Measurements from ENCODE around the gene ITCH.

ITCH gene

DNA sequence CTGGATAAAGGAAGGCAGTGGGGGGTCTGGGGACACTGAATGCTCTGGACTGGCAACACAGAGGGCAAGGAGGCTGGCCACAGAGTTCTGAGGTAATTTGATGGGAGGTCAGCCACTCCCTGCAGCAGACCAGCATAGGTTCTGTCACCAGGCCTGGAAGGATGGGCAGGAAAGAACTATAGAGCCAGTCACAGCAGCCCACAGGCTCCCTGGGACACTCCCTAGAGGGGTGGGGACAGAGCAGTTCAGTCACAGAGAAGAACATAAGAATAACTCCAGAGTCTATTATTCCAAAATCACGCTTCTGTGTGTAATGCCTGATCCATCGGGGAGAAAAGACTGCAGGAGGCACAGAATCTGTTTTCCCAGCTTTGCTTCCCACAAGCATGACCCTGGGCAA, 172.8 kb downstream of the ITCH start:
- no peak for DNase-seq

DNA sequence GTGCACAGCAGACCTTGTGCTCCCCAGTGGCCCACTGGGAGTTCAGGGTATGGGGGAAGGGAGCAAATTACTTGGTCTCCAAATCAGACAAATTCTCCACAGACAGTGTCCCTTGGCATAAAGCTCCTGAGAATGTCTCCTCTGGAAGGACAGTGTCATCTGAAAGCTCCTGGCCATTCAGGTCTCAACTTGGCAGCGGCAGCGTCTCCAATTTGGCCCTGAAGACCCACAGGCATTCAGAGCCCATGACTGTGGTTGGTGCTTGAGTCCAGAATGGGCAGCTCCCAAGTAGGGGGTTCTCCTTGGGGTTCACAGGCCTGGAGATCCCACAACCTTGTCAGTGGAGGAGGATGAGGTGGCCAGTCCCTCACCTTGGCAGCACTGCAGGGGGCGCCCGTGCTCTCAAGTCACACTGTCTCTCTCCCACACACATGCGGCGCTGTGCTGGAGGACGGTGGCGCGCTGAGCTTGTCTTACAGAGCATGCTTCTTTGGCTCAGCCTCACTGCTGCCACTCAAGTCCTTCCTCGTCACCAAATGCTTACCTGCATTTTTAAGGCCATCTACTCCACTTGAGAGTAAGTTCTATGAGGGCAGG, 173.8 kb downstream of the ITCH start:
- DNase-seq = peak; percentile 57

DNA sequence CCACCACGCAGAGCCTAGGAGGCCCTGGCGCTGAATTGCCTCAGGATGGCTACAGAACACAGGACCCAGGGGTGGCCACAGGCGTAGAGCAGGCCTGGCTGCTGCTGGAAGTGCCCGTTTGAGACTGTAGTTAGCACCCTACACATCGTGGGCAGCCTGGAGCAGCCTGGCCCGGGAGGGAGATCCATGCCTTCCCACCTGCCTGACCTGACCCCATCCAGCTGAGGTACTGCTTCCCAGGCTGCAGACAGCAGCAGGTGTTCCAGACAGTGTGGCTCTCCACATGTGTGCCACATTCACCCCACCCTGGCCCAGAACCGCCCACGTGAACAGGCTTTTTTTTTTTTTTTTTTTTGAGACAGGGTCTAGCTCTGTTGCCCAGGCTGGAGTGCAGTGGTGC, 174.6 kb downstream of the ITCH start:
- DNase-seq = no peak

- DNase-seq = peak; percentile 65
Observed at GRCh38 chr20:34538671-34539123, 175.6 kb downstream of the ITCH start.

GRCh38 chr20:34539756-34540155, 176.7 kb downstream of the ITCH start:
- DNase-seq = no peak

DNA sequence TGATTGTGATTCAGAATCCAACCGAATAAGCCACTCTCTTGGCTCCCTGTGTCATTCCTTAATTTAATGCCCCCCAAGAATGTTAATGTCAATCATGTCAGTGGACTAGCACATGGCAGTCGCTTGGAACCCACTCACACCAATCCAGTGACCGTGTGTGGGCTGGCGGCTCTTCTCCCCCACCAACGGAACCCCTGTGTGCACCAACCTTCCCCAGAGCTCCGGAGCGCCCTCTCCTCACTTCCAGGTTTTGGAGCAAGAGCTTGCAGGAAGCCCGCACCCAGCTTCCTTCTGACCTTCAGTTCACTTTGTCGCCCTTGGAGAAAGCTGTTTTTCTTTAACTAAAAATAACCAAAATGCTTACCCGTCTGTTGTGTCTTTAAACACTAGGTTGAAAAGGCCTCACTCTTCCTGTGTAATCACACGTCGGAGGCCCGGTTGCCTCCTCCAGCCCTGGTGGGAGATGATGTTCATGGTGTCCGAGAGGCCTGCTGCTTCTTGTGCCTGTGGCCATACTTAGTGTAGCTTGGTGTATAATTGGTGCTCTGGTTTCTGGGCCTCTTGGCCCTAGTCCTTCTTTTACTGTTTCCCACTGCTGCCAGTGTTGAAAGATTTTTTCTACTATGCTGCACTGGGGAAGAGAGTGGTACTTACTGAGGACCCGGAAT, 177.7 kb downstream of the ITCH start:
- DNase-seq = no peak

DNA sequence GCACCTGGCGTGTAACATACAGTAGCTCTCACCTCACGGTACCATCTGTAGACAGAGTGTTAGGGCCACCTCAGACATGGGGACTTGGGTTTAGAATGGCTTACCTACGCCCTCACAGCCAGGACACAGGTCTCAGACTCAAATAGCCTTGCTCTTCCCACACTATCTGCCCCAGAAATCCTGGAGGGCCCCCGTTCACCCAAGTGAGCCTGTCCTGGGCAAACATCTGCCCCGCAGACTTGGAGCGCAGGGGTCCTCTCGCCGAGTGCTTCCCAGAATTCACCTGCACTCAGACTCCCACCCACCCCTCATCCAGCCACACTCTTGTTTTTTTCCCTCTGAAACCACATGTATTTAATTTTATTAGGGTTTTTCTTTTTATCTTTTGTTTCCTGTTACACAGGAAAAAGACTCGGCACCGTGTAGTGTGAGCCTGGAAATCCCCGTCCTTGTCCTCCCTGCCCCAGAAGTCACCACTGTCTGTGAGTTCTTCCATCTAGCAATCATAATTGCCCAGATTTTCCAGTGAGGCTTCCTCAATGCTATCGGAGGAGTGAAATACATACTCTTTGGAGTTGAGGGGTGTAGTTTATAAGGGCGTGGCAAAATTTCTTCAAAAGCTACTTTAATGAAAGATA, 178.3 kb downstream of the ITCH start:
- peak; percentile 40 for DNase-seq

- DNase-seq = no peak
Observed at GRCh38 chr20:34541917-34542316, 178.8 kb downstream of the ITCH start.

GRCh38 chr20:34542439-34542838, 179.4 kb downstream of the ITCH start:
- no peak for DNase-seq

DNA sequence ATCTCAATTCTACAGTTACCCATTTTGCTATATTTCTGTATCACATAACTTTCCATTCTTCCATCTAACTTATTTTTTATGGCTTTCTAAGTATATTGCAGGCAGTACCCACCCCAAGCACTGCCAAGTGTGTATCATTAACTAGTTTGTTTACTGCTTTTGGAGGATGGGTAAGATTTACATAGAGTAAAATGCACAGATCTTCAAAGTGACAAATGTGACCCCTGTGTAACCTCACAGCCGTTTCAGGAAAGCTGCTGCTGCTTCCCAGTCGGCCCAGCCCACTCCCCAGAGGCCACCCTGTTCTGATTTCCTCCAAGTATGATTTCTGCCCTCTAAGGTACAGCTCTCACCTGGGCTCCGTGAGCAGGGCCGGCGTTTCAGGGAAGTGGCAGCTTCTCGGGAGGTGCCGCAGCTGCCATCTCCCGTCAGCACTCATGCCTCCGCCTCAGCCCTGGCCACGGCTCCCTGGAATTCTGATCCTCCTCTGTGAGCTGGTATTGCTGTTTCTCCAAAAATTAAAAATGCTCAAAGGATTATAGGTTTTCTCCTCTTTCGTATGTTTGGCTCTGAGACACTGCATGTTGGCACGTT, 180.5 kb downstream of the ITCH start:
- DNase-seq = no peak

GRCh38 chr20:34544109-34544796, 181.2 kb downstream of the ITCH start:
- DNase-seq = peak; percentile 12

GRCh38 chr20:34546751-34547181, 183.7 kb downstream of the ITCH start:
- DNase-seq = no peak

DNA sequence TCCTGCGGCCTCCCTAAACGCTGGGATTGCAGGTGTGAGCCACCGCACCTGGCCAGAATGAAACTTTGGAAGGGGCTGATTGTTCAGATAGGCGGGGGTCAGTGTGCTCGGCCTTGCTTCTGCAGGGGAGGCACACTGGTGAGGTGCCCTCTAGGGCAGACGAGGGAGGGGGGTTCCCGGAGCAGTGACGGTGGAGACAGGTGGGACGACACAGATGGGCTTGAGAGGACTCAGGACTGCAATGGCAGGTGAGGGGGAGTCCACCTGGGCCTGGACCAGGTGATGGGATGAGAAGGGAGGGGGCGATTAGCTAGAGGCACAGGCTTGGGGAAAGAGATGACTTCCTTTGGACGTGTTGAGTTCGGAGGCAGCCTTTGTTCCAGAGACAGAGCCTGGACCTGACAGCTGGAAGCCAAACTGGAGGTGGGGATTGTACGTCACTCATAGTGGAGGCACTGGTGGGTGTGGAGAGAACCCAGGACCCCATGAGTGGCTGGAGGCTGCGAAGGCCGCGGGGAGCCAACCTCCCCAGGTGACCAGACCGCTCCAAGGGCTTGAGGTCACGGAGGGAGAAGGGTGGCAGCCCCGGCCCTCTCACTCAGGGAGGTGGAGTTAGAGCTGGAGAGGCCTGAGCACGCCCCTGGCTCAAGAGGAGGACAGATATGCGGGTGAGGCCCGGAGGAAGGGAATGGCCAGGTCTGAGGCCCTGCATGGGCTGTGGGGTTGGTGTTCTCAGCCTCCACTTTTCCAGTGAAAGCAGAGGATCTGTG, 185.0 kb downstream of the ITCH start:
- DNase-seq = no peak

DNA sequence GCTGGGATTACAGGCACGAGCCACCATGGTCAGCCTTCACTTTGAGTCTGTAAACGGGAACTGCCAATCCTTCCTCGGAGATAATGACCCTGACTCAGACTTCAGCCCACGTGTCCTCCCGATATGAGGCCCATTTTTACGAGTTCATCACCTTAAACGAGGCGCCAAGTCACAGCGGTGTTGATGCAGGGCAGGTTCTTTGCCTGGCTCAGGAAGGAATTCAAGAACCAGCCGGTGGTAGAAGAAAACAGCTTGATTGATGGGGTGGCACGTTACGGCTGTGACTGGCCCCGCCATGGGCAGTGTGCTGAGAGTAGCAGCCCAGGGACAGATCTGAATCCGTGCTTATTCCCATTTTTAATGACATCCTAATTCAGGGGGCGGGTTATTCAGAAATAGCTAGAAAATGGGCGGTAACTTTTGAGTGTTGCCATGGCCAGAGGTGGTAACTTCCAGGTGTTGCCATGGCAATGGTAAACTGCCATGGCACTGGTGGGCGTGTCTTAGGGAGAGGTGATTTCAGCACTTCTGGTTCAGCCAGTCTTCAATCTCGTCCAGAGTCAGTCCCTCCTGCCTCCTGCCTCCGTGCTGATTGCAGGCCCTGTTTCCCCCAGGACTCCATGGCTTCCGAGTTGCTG, 186.3 kb downstream of the ITCH start:
- DNase-seq = no peak

DNA sequence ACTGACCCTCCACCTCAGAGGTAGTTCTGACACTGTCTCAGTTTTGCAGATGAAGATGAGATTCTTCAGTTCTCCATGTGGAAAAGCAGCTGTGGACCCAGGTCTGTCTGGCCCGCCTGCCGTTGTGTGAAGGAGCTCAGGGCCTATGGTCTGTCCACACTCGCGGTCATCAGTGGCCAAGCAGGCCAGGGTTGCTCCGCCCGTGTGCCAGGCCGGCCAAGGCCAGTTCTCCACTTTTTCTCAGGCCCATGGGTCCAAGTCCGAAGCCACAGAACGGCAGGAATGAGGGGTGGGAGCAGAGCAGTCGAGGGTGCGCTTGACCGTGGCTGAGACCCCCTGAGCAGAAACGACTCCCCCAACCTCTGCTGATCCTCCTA, 186.8 kb downstream of the ITCH start:
- DNase-seq = no peak

DNA sequence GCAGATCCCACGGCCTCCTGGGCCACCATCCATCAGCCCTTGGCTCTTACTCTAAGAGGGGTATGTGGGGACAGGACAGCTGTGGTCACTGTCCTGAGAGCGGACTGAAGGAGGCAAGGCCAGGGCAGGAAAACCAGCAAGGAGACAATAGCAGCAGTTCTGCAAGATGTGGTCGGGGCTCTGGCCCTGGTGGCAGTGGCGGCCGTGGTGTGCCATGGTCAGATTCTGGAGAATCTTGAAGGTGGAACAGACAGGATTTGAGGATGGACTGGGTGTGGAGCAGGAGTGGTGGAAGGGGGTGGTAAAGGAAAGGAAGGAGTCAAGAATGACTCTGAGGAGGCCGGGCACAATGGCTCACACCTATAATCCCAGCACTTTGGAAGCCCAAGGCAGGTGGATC, 189.5 kb downstream of the ITCH start:
- no peak for DNase-seq

- DNase-seq = no peak
Observed at GRCh38 chr20:34553366-34553867, 190.3 kb downstream of the ITCH start.

DNA sequence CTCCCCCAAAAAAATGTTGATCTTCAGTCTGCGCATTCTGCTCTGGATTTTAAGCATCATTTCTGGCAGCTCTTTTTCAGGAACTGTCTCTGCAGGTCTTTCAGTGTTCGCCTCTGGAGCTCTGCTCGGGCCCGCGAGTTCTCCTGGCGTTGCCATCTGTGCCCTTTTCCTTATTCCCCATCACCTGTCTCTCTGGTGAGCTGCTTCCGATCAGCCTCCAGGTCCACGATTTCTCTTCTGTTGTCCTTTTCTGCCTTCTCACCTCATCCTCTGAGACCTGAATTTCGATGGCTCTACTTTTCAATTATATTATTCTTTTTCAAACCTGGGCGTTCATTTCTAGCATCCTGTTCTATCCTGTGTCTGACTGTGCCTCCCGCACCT, 194.9 kb downstream of the ITCH start:
- DNase-seq = no peak

DNA sequence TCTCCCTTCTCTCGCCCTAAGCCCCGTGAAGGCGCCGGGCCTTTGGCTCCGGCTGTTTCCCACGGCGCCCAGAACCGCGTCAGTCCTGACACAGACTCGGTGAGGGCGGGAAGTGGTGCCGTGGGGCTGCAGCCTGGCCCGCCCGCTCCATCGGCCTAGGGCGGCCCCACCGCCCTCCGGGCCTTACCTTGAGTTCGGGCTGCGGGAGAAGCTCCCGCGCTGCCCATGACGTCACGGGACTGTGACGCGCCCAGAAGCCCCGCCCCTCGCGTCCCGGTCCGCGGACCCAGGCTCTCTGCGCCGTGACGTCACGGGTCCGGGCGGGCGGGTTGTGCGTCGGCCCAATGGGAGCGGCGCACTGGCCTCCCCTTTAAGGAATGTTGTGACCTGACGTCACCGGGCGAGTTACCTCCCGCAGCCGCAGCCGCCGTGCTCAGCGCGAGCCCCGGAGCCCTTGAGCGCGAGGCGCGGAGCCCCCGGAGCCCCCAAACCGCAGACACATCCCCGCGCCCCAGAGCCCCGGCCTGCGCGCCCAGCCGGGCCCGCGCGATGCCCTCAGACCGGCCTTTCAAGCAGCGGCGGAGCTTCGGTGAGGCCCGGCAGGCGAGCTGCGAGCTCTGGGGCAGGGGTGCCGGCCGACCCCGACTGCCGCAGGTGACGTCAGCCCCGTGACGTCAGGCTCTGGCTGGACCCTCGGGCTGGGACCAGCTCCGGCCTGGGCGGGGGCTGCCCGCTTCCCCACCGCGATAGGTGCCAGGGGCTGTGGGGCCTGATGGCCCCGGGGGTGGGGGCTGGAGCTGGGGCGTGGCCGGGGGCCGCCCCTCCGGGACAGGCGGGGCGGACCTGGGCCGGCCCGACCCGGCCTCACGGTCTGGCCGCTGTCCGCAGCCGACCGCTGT, 195.5 kb downstream of the ITCH start, which contains the start of gene MAP1LC3A:
TSS of gene MAP1LC3A (plus strand) at position 399 of the 899 bp plus-strand sequence. CDS start at position 550, 151 bp downstream.
- DNase-seq = peak; percentile 94

GRCh38 chr20:34559311-34560140, 196.5 kb downstream of the ITCH start:
- no peak for DNase-seq
